Measurements from ENCODE around the gene CEP89.
"Not testable (repeated sequence)": the region's sequence is repeated elsewhere in the genome, so short reads cannot be mapped to it uniquely, and the experiment has no call there.

CEP89 gene

DNA sequence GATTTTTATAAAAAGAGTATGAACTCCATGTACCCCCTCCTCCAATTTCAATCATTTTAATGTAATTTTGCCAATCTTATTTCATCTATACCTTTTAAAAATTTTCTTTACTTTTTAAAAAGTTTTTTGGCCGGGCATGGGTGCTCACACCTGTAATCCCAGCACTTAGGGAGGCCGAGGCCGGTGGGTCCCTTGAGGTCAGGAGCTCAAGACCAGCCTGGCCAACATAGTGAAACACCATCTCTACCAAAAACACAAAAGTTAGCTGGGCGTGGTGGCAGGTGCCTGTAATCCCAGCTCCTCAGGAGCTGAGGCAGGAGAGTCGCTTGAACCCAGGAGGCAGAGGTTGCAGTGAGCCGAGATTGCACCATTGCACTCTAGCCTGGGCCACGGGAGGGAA is 138.4 kb downstream of the CEP89 start:
- DNase-seq (ENCODE audit: low read depth): not testable (repeated sequence)

- not testable (repeated sequence) for DNase-seq (ENCODE audit: low read depth)
Observed at GRCh38 chr19:32832825-32833224, 138.9 kb downstream of the CEP89 start.

DNA sequence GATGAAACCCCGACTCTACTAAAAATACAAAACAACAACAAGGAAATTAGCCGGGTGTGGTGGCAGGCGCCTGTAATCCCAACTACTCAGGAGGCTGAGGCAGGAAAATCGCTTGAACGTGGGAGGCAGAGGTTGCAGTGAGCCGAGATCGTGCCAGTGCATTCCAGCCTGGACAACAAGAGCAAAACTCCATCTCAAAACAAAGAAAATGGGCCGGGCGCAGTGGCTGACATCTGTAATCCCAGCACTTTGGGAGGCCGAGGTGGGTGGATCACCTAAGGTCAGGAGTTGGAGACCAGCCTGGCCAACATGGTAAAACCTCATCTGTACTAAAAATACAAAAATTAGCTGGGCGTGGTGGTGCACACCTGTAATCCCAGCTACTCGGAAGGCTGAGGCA is 139.7 kb downstream of the CEP89 start:
- DNase-seq (ENCODE audit: low read depth): not testable (repeated sequence)

DNA sequence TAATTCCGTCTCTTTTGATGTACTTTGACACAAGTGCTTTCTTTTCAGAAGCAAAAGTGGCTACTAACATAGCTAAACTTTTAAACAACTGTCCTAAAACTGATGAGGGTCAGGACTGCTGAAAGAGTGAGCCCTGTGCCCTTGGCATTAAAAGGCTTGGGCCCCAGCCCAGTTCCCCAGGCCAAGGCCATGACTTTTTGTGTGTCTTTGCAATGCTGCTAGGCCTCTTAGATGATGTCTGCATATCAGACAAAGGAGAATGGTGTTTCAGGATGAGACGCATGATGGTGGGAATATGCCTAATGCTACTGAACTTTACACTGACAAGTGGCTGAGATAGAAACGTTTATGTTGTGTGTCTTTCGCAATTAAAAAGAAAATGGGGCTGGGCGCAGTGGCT is 140.1 kb downstream of the CEP89 start:
- no peak for DNase-seq (ENCODE audit: low read depth)

GRCh38 chr19:32830231-32831014 is 141.3 kb downstream of the CEP89 start:
- DNase-seq (ENCODE audit: low read depth): no peak

DNA sequence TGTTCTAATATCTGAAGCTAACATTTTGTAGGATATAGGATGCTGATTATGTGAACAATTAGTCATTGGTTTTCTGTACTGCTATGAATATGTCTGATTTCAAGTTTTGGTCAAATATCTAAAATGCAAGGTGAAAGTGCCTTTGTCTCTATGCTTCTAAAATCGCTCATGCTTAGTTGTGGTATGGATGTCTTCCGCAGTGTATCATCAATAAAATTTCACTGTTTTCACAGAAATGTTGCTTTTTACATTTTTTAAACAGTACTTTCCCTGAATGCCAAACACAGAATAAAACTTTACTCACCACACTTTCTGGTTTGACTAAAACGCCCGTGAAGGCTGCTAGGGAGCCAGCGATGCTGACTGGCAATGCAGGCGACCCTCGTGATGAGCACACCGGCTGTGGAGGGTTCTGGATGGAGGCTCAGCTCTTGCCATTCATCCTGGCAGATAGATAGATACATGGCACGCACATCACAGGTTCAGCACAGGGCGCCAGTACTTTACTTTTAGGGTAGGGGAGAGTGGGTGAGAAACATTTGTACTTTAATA is 142.3 kb downstream of the CEP89 start:
- no peak for DNase-seq (ENCODE audit: low read depth)

GRCh38 chr19:32828643-32829344 is 143.0 kb downstream of the CEP89 start:
- DNase-seq (ENCODE audit: low read depth): no peak

DNA sequence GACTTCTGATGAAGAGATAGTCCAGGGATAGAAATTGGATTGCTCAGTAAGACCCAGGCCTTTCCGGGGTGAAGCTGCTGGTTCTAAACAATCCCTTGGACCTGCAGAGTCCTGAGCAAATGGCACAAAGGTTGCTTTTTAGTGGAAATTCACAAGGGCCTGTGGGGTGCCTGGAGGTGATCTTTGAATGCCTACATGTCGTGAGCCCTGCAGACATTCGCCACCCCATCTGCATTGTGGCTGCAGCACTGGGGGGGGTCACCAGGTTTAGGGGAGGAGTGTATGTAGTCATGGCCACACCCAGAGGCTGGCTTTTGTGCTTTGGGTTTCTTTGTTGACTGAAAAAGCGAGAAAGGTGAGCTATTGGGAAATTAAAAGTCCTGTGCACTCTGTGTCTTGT is 143.6 kb downstream of the CEP89 start:
- DNase-seq (ENCODE audit: low read depth): no peak
